GM12872 (cell line): Measurements from ENCODE around the gene ARHGAP22.

Source experiments
- TF ChIP-seq, protein P1 (sequence below): IDR thresholded peaks from 3 replicates; pipeline ENCODE4 v1.5.1; 2011; ENCODE audit warnings: low read depth, mild to moderate bottlenecking, low read length, moderate library complexity; ENCODE audit not compliant: insufficient read depth

ARHGAP22 gene

DNA sequence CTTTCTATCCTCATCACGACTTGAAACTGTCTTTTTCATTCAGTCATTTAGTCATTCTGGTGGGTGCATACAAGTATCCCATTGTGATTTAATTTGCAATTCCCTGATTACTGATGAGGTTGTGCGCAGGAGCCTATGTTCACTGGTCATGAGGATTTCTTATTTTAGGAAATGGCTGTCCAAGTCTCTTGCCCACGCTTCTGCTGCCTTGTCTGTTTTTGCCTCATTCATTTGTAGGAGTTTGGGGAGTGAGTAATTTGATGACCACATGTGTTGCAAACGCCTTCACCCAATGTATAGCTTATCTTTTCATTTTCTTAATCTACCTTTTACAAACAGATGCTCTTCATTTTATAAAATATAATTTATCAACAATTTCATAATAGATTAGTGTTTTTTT lies 127.3 kb downstream of the ARHGAP22 start:
- TF ChIP-seq, protein P1, sequence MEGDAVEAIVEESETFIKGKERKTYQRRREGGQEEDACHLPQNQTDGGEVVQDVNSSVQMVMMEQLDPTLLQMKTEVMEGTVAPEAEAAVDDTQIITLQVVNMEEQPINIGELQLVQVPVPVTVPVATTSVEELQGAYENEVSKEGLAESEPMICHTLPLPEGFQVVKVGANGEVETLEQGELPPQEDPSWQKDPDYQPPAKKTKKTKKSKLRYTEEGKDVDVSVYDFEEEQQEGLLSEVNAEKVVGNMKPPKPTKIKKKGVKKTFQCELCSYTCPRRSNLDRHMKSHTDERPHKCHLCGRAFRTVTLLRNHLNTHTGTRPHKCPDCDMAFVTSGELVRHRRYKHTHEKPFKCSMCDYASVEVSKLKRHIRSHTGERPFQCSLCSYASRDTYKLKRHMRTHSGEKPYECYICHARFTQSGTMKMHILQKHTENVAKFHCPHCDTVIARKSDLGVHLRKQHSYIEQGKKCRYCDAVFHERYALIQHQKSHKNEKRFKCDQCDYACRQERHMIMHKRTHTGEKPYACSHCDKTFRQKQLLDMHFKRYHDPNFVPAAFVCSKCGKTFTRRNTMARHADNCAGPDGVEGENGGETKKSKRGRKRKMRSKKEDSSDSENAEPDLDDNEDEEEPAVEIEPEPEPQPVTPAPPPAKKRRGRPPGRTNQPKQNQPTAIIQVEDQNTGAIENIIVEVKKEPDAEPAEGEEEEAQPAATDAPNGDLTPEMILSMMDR, result no peak

DNA sequence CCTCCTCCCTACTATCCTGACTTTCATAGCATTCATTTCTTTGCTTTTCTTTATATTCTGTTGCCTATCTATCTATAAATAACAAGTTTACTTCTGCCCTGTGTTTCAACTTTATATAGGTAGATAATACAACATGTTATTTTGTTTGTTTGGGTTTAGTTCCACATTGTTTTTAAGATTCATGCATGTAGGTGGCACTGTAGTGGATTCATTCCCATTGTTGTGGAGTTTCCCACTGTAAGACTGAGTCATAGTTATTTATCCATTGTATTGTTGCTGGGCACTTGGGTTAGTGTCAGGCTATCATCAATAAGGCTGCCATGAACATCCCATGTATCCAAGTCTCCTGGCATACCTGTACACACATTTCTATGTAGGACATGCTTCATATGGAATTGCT lies 127.7 kb downstream of the ARHGAP22 start:
- TF ChIP-seq, protein P1, result no peak

DNA sequence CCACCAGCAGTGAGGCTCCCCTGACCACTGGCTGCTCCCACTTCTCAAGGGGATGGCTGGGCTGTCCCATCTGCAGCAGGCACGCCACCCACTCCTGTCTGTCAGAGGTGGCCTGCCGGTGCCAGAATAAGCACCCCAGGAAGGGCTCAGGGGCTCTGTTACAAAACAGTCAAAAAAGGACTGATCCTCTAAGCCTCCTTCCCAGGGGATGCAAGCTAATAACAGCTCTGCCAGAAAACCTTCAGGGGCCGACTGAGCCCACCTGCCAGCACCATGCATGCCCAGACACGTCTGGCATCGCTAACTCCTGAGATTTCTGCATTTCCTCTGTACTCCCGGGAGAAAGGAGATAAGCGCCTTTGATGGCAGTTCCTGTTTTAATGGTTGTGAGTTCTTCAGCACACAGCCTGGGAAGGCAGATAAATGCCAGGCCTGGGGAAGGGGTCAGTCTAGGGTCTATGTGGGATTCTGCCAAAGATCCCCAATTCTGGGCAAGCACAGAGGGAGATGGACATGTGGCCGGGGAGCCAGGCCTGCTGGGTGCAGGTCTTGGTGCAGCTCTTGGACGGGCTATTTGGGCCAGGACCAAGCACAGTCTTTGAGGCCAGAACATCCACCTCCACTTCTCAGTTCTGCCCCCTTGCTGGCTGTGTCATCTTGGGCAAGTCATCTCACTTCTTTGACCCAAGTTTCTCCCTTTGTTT lies 128.4 kb downstream of the ARHGAP22 start:
- TF ChIP-seq, protein P1, result no peak

DNA sequence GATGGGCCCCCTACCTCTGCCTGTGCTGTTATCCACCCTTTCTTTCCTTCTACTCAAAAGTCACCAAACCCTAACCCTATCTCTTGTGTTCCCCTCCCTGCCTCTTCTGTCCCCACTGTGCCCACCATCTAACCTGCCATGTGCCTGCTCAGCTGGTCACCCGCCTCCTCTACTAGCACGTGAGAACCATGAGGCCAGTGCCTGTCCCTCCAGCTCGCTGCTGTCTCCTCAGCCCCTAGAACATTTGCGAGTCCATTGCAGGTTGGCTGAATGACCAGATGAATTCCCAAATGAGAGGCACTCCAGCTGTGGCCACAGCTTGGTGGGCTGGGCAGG lies 129.0 kb downstream of the ARHGAP22 start:
- TF ChIP-seq, protein P1, result no peak

DNA sequence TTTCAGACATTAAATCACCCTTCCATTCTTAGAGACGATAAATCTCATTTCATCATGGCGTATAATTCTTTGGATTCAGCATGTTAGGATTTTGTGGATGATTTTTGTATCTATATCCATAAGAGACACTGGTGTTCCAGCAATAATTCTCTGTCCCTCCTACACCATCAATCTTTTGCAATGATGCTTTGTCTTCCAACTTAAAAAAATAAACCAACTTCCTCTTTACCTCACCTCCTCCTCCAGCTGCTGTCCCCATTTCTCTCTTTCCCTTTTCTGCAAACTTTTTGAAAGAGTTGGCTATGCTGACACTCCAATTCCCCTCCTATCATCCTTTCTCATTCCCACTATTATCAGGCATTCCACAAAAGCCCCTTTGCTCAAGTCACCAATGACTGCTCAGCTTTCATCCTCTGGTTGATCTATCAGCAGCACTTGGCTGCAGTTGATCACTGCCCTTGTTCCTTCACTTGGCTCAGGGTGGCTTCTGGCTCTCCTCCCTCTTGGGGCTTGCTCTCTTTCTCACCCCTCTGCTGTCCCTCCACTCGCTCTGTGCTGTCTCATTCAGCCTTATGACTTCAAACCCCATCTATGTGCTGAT lies 130.0 kb downstream of the ARHGAP22 start:
- TF ChIP-seq, protein P1, result no peak

DNA sequence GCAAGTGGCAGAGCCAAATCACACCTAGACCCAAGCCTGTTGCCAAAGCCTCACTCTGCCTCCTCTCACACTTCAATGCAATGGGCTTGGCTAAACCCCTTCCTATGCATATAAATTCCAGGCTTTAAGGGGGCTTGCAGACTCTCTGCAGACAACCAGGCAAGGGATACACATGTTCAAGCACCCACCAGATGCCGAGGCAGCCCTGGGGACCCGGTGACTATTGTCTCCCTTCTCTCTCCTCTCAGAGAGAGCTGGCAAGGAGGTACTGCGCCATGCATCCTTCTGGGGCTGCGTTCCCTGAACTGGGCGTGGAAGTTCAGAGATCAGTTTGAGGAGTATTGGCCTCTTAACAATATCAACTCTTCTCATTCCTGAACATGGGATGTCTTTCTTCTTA lies 131.2 kb downstream of the ARHGAP22 start:
- TF ChIP-seq, protein P1, result no peak

DNA sequence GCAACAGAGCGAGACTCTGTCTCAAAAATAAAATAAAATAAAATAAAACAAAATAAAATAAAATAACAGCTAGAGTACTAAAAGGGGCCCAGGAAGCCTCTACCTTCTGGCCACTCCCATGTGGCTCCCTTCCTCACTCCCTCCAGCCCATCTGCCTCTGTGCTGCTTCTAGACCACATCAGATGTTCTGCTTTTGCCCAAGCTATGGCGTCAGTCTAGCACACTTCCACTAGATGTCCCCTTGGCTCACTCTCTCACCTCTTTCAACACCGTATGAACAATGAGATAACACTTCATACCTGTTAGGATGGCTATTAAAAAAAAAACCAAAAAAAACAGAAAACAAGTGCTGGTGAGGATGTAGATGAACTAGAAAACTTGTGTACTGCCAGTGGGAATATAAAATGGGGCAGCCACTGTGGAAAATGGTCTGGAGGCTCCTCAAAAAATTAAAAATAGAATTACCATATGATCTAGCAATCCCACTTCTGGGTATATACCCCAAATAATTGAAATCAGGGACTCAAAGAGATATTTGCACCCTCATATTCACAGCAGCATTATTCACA lies 132.3 kb downstream of the ARHGAP22 start:
- TF ChIP-seq, protein P1, result no peak
